Lower lobe of right lung (tissue), 2 donors: ENCODE results near the gene SH3RF1. TPM values are rescaled to one million over a fixed set of nuclear protein-coding genes. Genes with fewer than 3 reads are reported as not detected.

ENCODE experiments used
- ATAC-seq, 2 donors: fragments of 200-7000 bp; cut with Tn5 transposase; one replicate each; pipeline ENCODE4 v1.9.1; 2020 to 2022; ENCODE audit warnings: mild to moderate bottlenecking in 2 of 2, moderate library complexity in 2 of 2
- DNase-seq: peaks from one replicate; pipeline ENCODE4 v3.0.0-alpha.2; 2020
- H3K27ac ChIP-seq: fragments of 200-600 bp; one replicate; pipeline ENCODE4 v1.8.0; 2022
- H3K27me3 ChIP-seq: fragments of 200-600 bp; one replicate; pipeline ENCODE4 v1.8.0; 2022; ENCODE audit warnings: low read depth
- H3K36me3 ChIP-seq: fragments of 200-600 bp; one replicate; pipeline ENCODE4 v1.8.0; 2022; ENCODE audit warnings: mild to moderate bottlenecking
- H3K4me1 ChIP-seq: fragments of 200-600 bp; one replicate; pipeline ENCODE4 v1.8.0; 2022
- H3K4me3 ChIP-seq: fragments of 200-600 bp; one replicate; pipeline ENCODE4 v1.8.0; 2022; ENCODE audit warnings: mild to moderate bottlenecking
- H3K9me3 ChIP-seq: fragments of 200-600 bp; one replicate; pipeline ENCODE4 v1.8.0; 2022
- CTCF ChIP-seq: fragments of 200-600 bp; IDR thresholded peaks from one replicate; pipeline ENCODE4 v1.8.0; 2022; ENCODE audit warnings: antibody characterized with exemption, mild to moderate bottlenecking
- intact Hi-C: fragments of 100-400 bp; cut with DNase I; formaldehyde crosslinking; loops from one replicate; pipeline ENCODE4 v1.11.0; 2022
- total RNA-seq: library from RNA; stranded (reverse); fragmentation: NEBNext Ultra II Directional; extraction: Animal tissue kit (Norgen Biotek cat#: 25700); gene quantifications from one replicate; pipeline ENCODE4 v1.2.1, GENCODE V29; 2021
- donor health status: DM: no; HTN: yes; CAD: no; lungs with severe emphysema.

Gene SH3RF1
- total RNA-seq, 1 donor from 2014 or later, result 34.2 TPM

- no peak overlapping the region for H3K4me3 ChIP-seq
- H3K9me3 ChIP-seq, result no peaks in the 10 kb centered on the region
- TF ChIP-seq CTCF, result no peak
- H3K4me1 ChIP-seq, result peaks cover 5% of the 10 kb centered on the region
- intact Hi-C loops, result no loop called here
- no peaks in the 10 kb centered on the region for H3K27me3 ChIP-seq
- no peak for DNase-seq
- no peak for ATAC-seq
- no peak overlapping the region for H3K27ac ChIP-seq
- H3K36me3 ChIP-seq, result peaks cover under 1% of the 10 kb centered on the region
Observed at GRCh38 chr4:169153481-169154087, 117.2 kb downstream of the SH3RF1 start.

- ATAC-seq (no peak), DNase-seq (no peak)
- Histone ChIP-seq H3K27ac (no peak overlapping the region), H3K4me1 (peaks cover 5% of the 10 kb centered on the region), H3K27me3 (no peaks in the 10 kb centered on the region), H3K36me3 (peaks cover 8% of the 10 kb centered on the region), H3K9me3 (no peaks in the 10 kb centered on the region), H3K4me3 (no peak overlapping the region)
- no peak for TF ChIP-seq CTCF
- intact Hi-C loops, result no loop called here
Observed at GRCh38 chr4:169152899-169153298, 117.9 kb downstream of the SH3RF1 start.

- peak in 1 of 2 donors; percentile 57 for ATAC-seq
Observed at GRCh38 chr4:169152098-169152497, 118.7 kb downstream of the SH3RF1 start.

GRCh38 chr4:169151671-169152070 lies 119.1 kb downstream of the SH3RF1 start:
- DNase-seq (no peak), ATAC-seq (no peak)
- intact Hi-C loops, result no loop called here
- no peak overlapping the region for H3K4me3 ChIP-seq
- H3K36me3 ChIP-seq, result peaks cover 8% of the 10 kb centered on the region
- no peaks in the 10 kb centered on the region for H3K27me3 ChIP-seq
- no peaks in the 10 kb centered on the region for H3K9me3 ChIP-seq
- H3K4me1 ChIP-seq, result peaks cover 5% of the 10 kb centered on the region
- no peak overlapping the region for H3K27ac ChIP-seq
- no peak for TF ChIP-seq CTCF

More at GRCh38 chr4:169152098-169152497, 118.7 kb downstream of the SH3RF1 start:
- Histone ChIP-seq H3K36me3 (peaks cover 8% of the 10 kb centered on the region), H3K27ac (no peak overlapping the region), H3K4me3 (no peak overlapping the region), H3K9me3 (no peaks in the 10 kb centered on the region), H3K27me3 (no peaks in the 10 kb centered on the region), H3K4me1 (peaks cover 5% of the 10 kb centered on the region)
- DNase-seq, result no peak
- intact Hi-C loops, result no loop called here
- no peak for TF ChIP-seq CTCF

- Histone ChIP-seq H3K9me3 (no peaks in the 10 kb centered on the region), H3K36me3 (peaks cover 8% of the 10 kb centered on the region), H3K27ac (no peak overlapping the region), H3K4me1 (peaks cover 5% of the 10 kb centered on the region), H3K27me3 (no peaks in the 10 kb centered on the region), H3K4me3 (no peak overlapping the region)
- DNase-seq (no peak), ATAC-seq (no peak)
- intact Hi-C loops, result no loop called here
- TF ChIP-seq CTCF, result no peak
Observed at GRCh38 chr4:169150806-169151205, 120.0 kb downstream of the SH3RF1 start.
